SH-SY5Y (cell line): ENCODE results near the gene CELF2.

ENCODE experiments used
- GATA2 ChIP-seq: IDR thresholded peaks from 2 replicates; pipeline ENCODE4 v1.6.1; 2011; ENCODE audit warnings: mild to moderate bottlenecking, low read depth, low read length
- GATA3 ChIP-seq: IDR thresholded peaks from 2 replicates; pipeline ENCODE4 v1.6.1; 2011; ENCODE audit warnings: low read depth, mild to moderate bottlenecking, low read length, moderate library complexity

GRCh38 chr10:11034762-11035161 lies 17.1 kb downstream of the CELF2 start:
- TF ChIP-seq GATA3 (no peak), GATA2 (no peak)
